IMR-90 (cell line): ENCODE measurements around the gene FBXO34. TPM values are rescaled to one million over a fixed set of nuclear protein-coding genes. Genes with fewer than 3 reads are reported as not detected.
A peak's percentile ranks its signal among the peaks of the same experiment; 100 is the strongest.
"Not testable (repeated sequence)": the region's sequence is repeated elsewhere in the genome, so short reads cannot be mapped to it uniquely, and the experiment has no call there.

Source experiments
- ATAC-seq: fragments of 200-7000 bp; cut with Tn5 transposase; 2 replicates; pipeline ENCODE4 v1.9.1; 2020; ENCODE audit warnings: low read depth, mild to moderate bottlenecking, moderate library complexity
- BruUV-seq: library from RNA; stranded (reverse); fragments of 400-500 nt; replicated peaks from 2 replicates; lab custom pipeline; 2021; lab: Mats Ljungman, UMichigan
- CTCF ChIA-PET: fragments of 300-600 bp; formaldehyde crosslinking; extraction: SDS; loops from one replicate; lab custom pipeline; 2021; ENCODE audit warnings: antibody characterized with exemption; lab: Yijun Ruan, JAX
- POLR2A ChIA-PET: fragments of 300-600 bp; sonication (Branson Sonifier 250); formaldehyde crosslinking; loops from one replicate; lab custom pipeline; 2022; ENCODE audit warnings: antibody characterized with exemption; ENCODE audit not compliant: unreplicated experiment; lab: Charles Lee
- DNase-seq: peaks from one replicate; pipeline ENCODE4 v3.0.0; 2013
- H2AFZ ChIP-seq: replicated peaks from 2 replicates; pipeline ENCODE3; 2013; ENCODE audit warnings: low read length, mild to moderate bottlenecking; ENCODE audit not compliant: poor library complexity
- H2AK5ac ChIP-seq: 2 replicates; pipeline ENCODE4 v1.6.1; 2013; ENCODE audit warnings: low read depth, low read length, inconsistent platforms
- H2AK9ac ChIP-seq: replicated peaks from 2 replicates; pipeline ENCODE3; 2013; ENCODE audit warnings: mild to moderate bottlenecking, low read depth, low read length, moderate library complexity; ENCODE audit not compliant: poor library complexity
- H2BK120ac ChIP-seq: 2 replicates; pipeline ENCODE4 v1.6.1; 2013; ENCODE audit warnings: low read depth, low read length, inconsistent platforms
- H2BK15ac ChIP-seq: 3 replicates; pipeline ENCODE4 v1.6.1; 2013; ENCODE audit warnings: low read depth, low read length, inconsistent platforms
- H2BK20ac ChIP-seq: 2 replicates; pipeline ENCODE4 v1.6.1; 2013; ENCODE audit warnings: low read depth, mild to moderate bottlenecking, inconsistent platforms, low read length, moderate library complexity
- H2BK5ac ChIP-seq: 2 replicates; pipeline ENCODE4 v1.6.1; 2013; ENCODE audit warnings: mild to moderate bottlenecking, low read depth, low read length, inconsistent platforms; ENCODE audit not compliant: poor library complexity, severe bottlenecking
- H3K14ac ChIP-seq: replicated peaks from 2 replicates; pipeline ENCODE4 v1.6.1; 2013; ENCODE audit warnings: low read depth, low read length, inconsistent platforms
- H3K18ac ChIP-seq: 2 replicates; pipeline ENCODE4 v1.6.1; 2013; ENCODE audit warnings: low read depth, low read length, control low read depth
- H3K23ac ChIP-seq: 2 replicates; pipeline ENCODE4 v1.6.1; 2013; ENCODE audit warnings: low read depth, low read length, inconsistent platforms
- H3K27ac ChIP-seq: 2 replicates; pipeline ENCODE4 v1.5.1; 2013; ENCODE audit warnings: mild to moderate bottlenecking, control low read depth, low read length; ENCODE audit not compliant: insufficient read depth
- H3K27me3 ChIP-seq: 2 replicates; pipeline ENCODE4 v1.6.1; 2013; ENCODE audit warnings: low read length; ENCODE audit not compliant: control insufficient read depth, insufficient read depth
- H3K36me3 ChIP-seq: 2 replicates; pipeline ENCODE4 v1.6.1; 2013; ENCODE audit warnings: low read length, mixed read lengths; ENCODE audit not compliant: control insufficient read depth, insufficient read depth
- H3K4ac ChIP-seq: 2 replicates; pipeline ENCODE4 v1.6.1; 2013; ENCODE audit warnings: low read depth, low read length, inconsistent platforms
- H3K4me1 ChIP-seq: 2 replicates; pipeline ENCODE4 v1.6.1; 2013; ENCODE audit warnings: low read length, mixed read lengths; ENCODE audit not compliant: control insufficient read depth, insufficient read depth
- H3K4me2 ChIP-seq: 2 replicates; pipeline ENCODE4 v1.6.1; 2013; ENCODE audit warnings: low read depth, mild to moderate bottlenecking, control low read depth, low read length, moderate library complexity
- H3K4me3 ChIP-seq: 2 replicates; pipeline ENCODE4 v1.5.1; 2013; ENCODE audit warnings: low read depth, mild to moderate bottlenecking, control low read depth, low read length, moderate library complexity; ENCODE audit not compliant: insufficient read depth
- H3K56ac ChIP-seq: 2 replicates; pipeline ENCODE4 v1.6.1; 2013; ENCODE audit warnings: low read length, inconsistent platforms; ENCODE audit not compliant: insufficient read depth; ENCODE audit errors: extremely low read depth
- H3K79me1 ChIP-seq, 2 experiments: 2 replicates each; pipeline ENCODE4 v1.6.1; 2013; ENCODE audit warnings: low read length in 2 of 2, inconsistent platforms in 1 of 2, low read depth in 1 of 2
- H3K9ac ChIP-seq: 2 replicates; pipeline ENCODE4 v1.6.1; 2013; ENCODE audit warnings: low read depth, low read length, control low read depth
- H3K9me1 ChIP-seq: 2 replicates; pipeline ENCODE4 v1.6.1; 2013; ENCODE audit warnings: low read length, inconsistent platforms; ENCODE audit not compliant: insufficient read depth
- H3K9me3 ChIP-seq: 2 replicates; pipeline ENCODE4 v1.6.1; 2013; ENCODE audit warnings: low read length; ENCODE audit not compliant: control insufficient read depth, insufficient read depth
- H4K20me1 ChIP-seq: 2 replicates; pipeline ENCODE4 v1.6.1; 2013; ENCODE audit warnings: low read length, inconsistent platforms; ENCODE audit not compliant: insufficient read depth
- H4K5ac ChIP-seq: 2 replicates; pipeline ENCODE4 v1.6.1; 2013; ENCODE audit warnings: mild to moderate bottlenecking, low read depth, low read length, control low read depth
- H4K8ac ChIP-seq, 2 experiments: 2 replicates each; pipeline ENCODE4 v1.6.1; 2013; ENCODE audit warnings: low read depth in 2 of 2, low read length in 2 of 2, control low read depth in 1 of 2, inconsistent platforms in 1 of 2
- H4K91ac ChIP-seq: 2 replicates; pipeline ENCODE4 v1.6.1; 2013; ENCODE audit warnings: low read depth, low read length, inconsistent platforms; ENCODE audit not compliant: insufficient read depth
- WGBS, 2 experiments: methylation state at CpG; one replicate each; pipeline versions ENCODE4 v1.1.5 to v1.1.7; 2013; ENCODE audit warnings: missing lambda C conversion rate in 2 of 2; ENCODE audit not compliant: insufficient read length in 1 of 2; ENCODE audit errors: extremely low coverage in 2 of 2; 5-methylcytosine and 5-hydroxymethylcytosine counted together
- dilution Hi-C: fragments of 300-500 bp; cut with HindIII; formaldehyde crosslinking; loops from one replicate; pipeline ENCODE4 v1.14.3; 2018; ENCODE audit warnings: low sequenced_read_pairs; ENCODE audit not compliant: unreplicated experiment
- in situ Hi-C: fragments of 300-500 bp; cut with MboI; formaldehyde crosslinking; loops from 3 replicates; pipeline ENCODE4 v1.14.3; 2019; ENCODE audit warnings: low sequenced_read_pairs, inconsistent platforms, mixed read lengths
- intact Hi-C: fragments of 100-400 bp; cut with micrococcal nuclease; formaldehyde crosslinking; loops from 2 replicates; pipeline ENCODE4 v1.10.0; 2022
- polyA plus RNA-seq, 3 experiments: library from polyadenylated mRNA; depleted of rRNA; stranded (reverse); fragments of >200 nt; gene quantifications; 2 replicates each; pipeline ENCODE4 v1.2.3, GENCODE V29; 2012; ENCODE audit warnings: low replicate concordance in 1 of 3
- total RNA-seq: library from RNA; depleted of rRNA; stranded (reverse); fragments of >200 nt; gene quantifications from 2 replicates; pipeline ENCODE4 v1.2.3, GENCODE V29; 2012

The FBXO34 gene
- total and polyA plus RNA-seq, 2 of the 4 experiments (the other 2 are of a cell fraction): 15.4 to 35.1 TPM

DNA sequence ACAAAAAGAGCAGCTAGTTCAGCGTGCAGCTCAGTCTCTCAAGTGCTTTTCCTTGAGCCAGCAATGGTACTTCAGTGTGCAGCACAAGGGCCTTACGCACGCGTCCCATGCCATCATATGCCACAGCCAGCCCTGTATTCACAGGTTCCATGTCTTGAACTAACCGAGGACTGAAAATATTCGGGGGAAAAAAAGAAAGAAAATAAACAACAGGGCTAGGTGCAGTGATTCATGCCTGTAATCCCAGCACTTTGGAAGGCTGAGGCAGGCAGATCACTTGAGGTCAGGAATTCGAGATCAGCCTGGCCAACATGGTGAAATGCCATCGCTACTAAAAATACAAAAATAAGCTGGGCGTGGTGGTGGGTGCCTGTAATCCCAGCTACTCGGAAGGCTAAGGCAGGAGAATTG is 111.8 kb downstream of the FBXO34 start:
- in situ Hi-C loops, H3K4me3 ChIP-seq, H3K27me3 ChIP-seq, dilution Hi-C loops, H3K14ac ChIP-seq, H2AFZ ChIP-seq, H2AK9ac ChIP-seq, H3K56ac ChIP-seq, intact Hi-C loops, POLR2A ChIA-PET, H3K9me3 ChIP-seq, BruUV-seq, H4K20me1 ChIP-seq, H3K23ac ChIP-seq, H3K9ac ChIP-seq, H4K91ac ChIP-seq: not testable (repeated sequence)
- CTCF ChIA-PET: interaction anchor here (0.6 to 2.5 kb wide), 2 partner anchors 29 to 171 kb away, joined by 6 to 7 read pairs; no protein-coding TSS in a partner anchor
- Histone ChIP-seq H2BK15ac (peak overlapping the region; percentile 25; the same call in 1 of the 3 replicates), H3K27ac (peak overlapping the region; percentile 2), H3K79me1 (peaks cover 3 to 23% of the 10 kb centered on the region in 2 experiments; a peak in 2 of 4 replicates), H3K36me3 (peaks cover 28% of the 10 kb centered on the region), H4K8ac (peak overlapping the region in 1 of 2 experiments; percentile 80; a peak in 2 of 4 replicates), H2BK120ac (peak overlapping the region; percentile 76; the same call in 1 of the 2 replicates), H2BK20ac (peak overlapping the region; percentile 70), H3K4me1 (peaks cover 13% of the 10 kb centered on the region), H3K9me1 (peaks cover 13% of the 10 kb centered on the region), H2AK5ac (peak overlapping the region; percentile 83), H4K5ac (peak overlapping the region; percentile 9; the same call in 1 of the 2 replicates), H3K4me2 (peak overlapping the region; percentile 27), H2BK5ac (peak overlapping the region; percentile 75), H3K4ac (peak overlapping the region; percentile 84), H3K18ac (peak overlapping the region; percentile 16; the same call in 1 of the 2 replicates)
- ATAC-seq: peak; percentile 79
- DNase-seq: peak; percentile 57
- no CpG with 5 or more reads among the region's 10 CpGs for WGBS, 2 experiments
